B cell (primary cell): ENCODE measurements around the gene CCR5AS.
"Not testable (repeated sequence)": the region's sequence is repeated elsewhere in the genome, so short reads cannot be mapped to it uniquely, and the experiment has no call there.

Source experiments
- ATAC-seq: fragments of 200-7000 bp; cut with Tn5 transposase; one replicate; pipeline ENCODE4 v1.10.0; 2021; ENCODE audit warnings: low read depth, mild to moderate bottlenecking, moderate number of reproducible peaks, moderate library complexity
- CTCF ChIA-PET: fragments of 350-600 bp; sonication (Branson Sonifier 250); formaldehyde crosslinking; loops from one replicate; lab custom pipeline; 2021; ENCODE audit warnings: antibody characterized with exemption, inconsistent platforms; lab: Charles Lee
- POLR2A ChIA-PET: fragments of 350-600 bp; sonication (Branson Sonifier 250); formaldehyde crosslinking; loops from one replicate; lab custom pipeline; 2021; ENCODE audit warnings: antibody characterized with exemption; lab: Charles Lee
- DNase-seq: peaks from one replicate; pipeline ENCODE4 v3.0.0; 2013
- H2AFZ ChIP-seq: 2 replicates; pipeline ENCODE4 v1.6.1; 2012; ENCODE audit warnings: mild to moderate bottlenecking, low read depth, low read length; ENCODE audit not compliant: insufficient read depth, poor library complexity, severe bottlenecking
- H3K27ac ChIP-seq, 2 donors: 1 replicate in 1 of 2; 2 replicates in 1 of 2; pipeline ENCODE4 v1.5.1; 2012 to 2013; ENCODE audit warnings: low read length in 2 of 2, mild to moderate bottlenecking in 2 of 2, moderate library complexity in 1 of 2
- H3K27me3 ChIP-seq, 4 experiments: fragments of 200-600 bp in 1 of 4; sonication (generic) in 1 of 4; replicated peaks in 1 of 4; 1 replicate in 2 of 4; 2 replicates in 2 of 4; pipeline versions ENCODE4 v1.6.1 to v1.7.0; 2013 to 2016; ENCODE audit warnings: low read length in 3 of 4, mild to moderate bottlenecking in 2 of 4, mixed read lengths in 1 of 4, moderate library complexity in 1 of 4; ENCODE audit not compliant: insufficient read depth in 4 of 4, control insufficient read depth in 3 of 4; ENCODE audit errors: control extremely low read depth in 1 of 4
- H3K36me3 ChIP-seq, 2 experiments: replicated peaks in 1 of 2; 1 replicate in 1 of 2; 2 replicates in 1 of 2; pipeline versions ENCODE4 v1.6.1 to v1.7.1; 2013; ENCODE audit warnings: low read length in 1 of 2; ENCODE audit not compliant: insufficient read depth in 2 of 2, control insufficient read depth in 1 of 2; ENCODE audit errors: control extremely low read depth in 1 of 2, extremely low read depth in 1 of 2
- H3K4me1 ChIP-seq, 2 donors: fragments of 200-600 bp in 1 of 2; sonication (generic) in 1 of 2; 1 replicate in 1 of 2; 2 replicates in 1 of 2; pipeline versions ENCODE4 v1.5.1 to v1.6.1; 2013 to 2017; ENCODE audit warnings: low read length in 2 of 2; ENCODE audit not compliant: control insufficient read depth in 2 of 2, insufficient read depth in 2 of 2
- H3K4me2 ChIP-seq: replicated peaks from 2 replicates; pipeline ENCODE3; 2012; ENCODE audit warnings: mild to moderate bottlenecking, low read depth, low read length; ENCODE audit not compliant: poor library complexity, severe bottlenecking
- H3K4me3 ChIP-seq, 5 experiments: fragments of 200-600 bp in 1 of 5; sonication (generic) in 1 of 5; 1 replicate in 3 of 5; 2 replicates in 2 of 5; pipeline versions ENCODE4 v1.5.1 to v1.7.0; 2011 to 2016; ENCODE audit warnings: low read length in 4 of 5, mild to moderate bottlenecking in 4 of 5, low read depth in 2 of 5, control low read depth in 1 of 5, moderate library complexity in 1 of 5; ENCODE audit not compliant: insufficient read depth in 1 of 5; ENCODE audit errors: control extremely low read depth in 1 of 5, extremely low read depth in 1 of 5
- H3K79me2 ChIP-seq: fragments of 200-600 bp; sonication (generic); one replicate; pipeline ENCODE4 v1.6.0; 2016; ENCODE audit warnings: low read length; ENCODE audit not compliant: control insufficient read depth, insufficient read depth
- H3K9ac ChIP-seq: fragments of 200-600 bp; sonication (generic); 2 replicates; pipeline ENCODE4 v1.6.1; 2017; ENCODE audit warnings: mild to moderate bottlenecking, low read length, moderate library complexity
- H3K9me3 ChIP-seq, 3 donors: one replicate each; pipeline versions ENCODE4 v1.6.1 to v1.7.1; 2013; ENCODE audit warnings: low read length in 2 of 3; ENCODE audit not compliant: control insufficient read depth in 2 of 3, insufficient read depth in 1 of 3; ENCODE audit errors: control extremely low read depth in 1 of 3
- H4K20me1 ChIP-seq: 2 replicates; pipeline ENCODE4 v1.6.0; 2012; ENCODE audit warnings: mild to moderate bottlenecking, low read length; ENCODE audit not compliant: insufficient read depth, control insufficient read depth, poor library complexity, severe bottlenecking
- H3K27ac Mint-ChIP-seq: one replicate; pipeline ENCODE4 v1.8.0; 2021; ENCODE audit warnings: mixed read lengths
- H3K27me3 Mint-ChIP-seq: one replicate; pipeline ENCODE4 v1.8.0; 2021; ENCODE audit warnings: mixed read lengths
- H3K4me1 Mint-ChIP-seq: one replicate; pipeline ENCODE4 v1.8.0; 2021; ENCODE audit warnings: mixed read lengths
- H3K4me3 Mint-ChIP-seq: one replicate; pipeline ENCODE4 v1.8.0; 2021; ENCODE audit warnings: mixed read lengths
- H3K9me3 Mint-ChIP-seq: one replicate; pipeline ENCODE4 v1.8.0; 2022; ENCODE audit warnings: mixed read lengths; ENCODE audit not compliant: insufficient read depth
- EZH2 ChIP-seq: IDR thresholded peaks from 2 replicates; pipeline ENCODE4 v1.6.1; 2012; ENCODE audit warnings: borderline replicate concordance, low read depth, mild to moderate bottlenecking, moderate library complexity, low read length; ENCODE audit not compliant: insufficient read depth, poor library complexity, severe bottlenecking
- WGBS: methylation state at CpG from one replicate; pipeline ENCODE4 v1.1.5; 2013; ENCODE audit warnings: missing lambda C conversion rate; ENCODE audit not compliant: insufficient coverage; 5-methylcytosine and 5-hydroxymethylcytosine counted together
- intact Hi-C: fragments of 100-400 bp; cut with micrococcal nuclease; formaldehyde crosslinking; loops from one replicate; pipeline ENCODE4 v1.10.0; 2022
- TF ChIP-seq, protein P1 (sequence below): fragments of 200-600 bp; IDR thresholded peaks from one replicate; pipeline ENCODE4 v1.8.0; 2022; ENCODE audit warnings: antibody characterized with exemption, mild to moderate bottlenecking

CCR5AS gene

DNA sequence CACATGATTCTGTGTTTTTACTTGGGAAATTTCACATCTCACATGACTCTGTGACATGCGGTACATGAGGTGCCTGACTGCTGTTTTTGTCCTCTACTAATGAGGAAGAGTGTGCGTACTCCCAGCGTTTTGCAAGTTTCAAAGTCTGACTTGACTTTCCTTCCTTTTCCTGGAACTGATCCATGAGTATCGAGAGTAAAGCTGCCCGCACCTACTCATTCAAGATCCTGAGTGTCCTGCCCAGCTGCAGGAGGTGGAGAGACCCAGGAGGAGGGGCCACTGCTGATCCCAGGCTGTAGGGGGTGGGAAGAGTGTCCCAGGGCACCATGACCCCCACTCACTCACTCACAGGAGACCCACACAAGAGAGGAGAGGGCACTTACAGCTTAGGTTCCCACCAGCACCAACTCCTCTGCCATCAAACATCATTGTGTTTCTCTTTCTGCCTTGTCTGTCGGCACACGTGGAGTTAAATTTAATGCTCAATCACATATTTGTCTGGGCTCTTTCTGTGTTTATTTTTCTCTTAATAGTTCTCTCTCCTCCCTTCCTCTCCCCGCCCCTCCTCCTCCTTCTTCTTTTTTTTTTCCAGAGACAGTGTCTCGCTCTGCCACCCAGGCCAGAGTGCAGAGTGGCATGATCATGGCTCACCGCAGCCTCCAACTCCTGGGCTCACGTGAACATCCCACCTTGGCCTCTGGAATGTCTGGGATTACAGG is 1.4 kb downstream of the CCR5AS start:
- TF ChIP-seq EZH2 = no peak
- TF ChIP-seq, protein P1, sequence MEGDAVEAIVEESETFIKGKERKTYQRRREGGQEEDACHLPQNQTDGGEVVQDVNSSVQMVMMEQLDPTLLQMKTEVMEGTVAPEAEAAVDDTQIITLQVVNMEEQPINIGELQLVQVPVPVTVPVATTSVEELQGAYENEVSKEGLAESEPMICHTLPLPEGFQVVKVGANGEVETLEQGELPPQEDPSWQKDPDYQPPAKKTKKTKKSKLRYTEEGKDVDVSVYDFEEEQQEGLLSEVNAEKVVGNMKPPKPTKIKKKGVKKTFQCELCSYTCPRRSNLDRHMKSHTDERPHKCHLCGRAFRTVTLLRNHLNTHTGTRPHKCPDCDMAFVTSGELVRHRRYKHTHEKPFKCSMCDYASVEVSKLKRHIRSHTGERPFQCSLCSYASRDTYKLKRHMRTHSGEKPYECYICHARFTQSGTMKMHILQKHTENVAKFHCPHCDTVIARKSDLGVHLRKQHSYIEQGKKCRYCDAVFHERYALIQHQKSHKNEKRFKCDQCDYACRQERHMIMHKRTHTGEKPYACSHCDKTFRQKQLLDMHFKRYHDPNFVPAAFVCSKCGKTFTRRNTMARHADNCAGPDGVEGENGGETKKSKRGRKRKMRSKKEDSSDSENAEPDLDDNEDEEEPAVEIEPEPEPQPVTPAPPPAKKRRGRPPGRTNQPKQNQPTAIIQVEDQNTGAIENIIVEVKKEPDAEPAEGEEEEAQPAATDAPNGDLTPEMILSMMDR = no peak
- POLR2A ChIA-PET = interaction anchor here (2.1 kb wide), 1 partner anchor 22 kb away, joined by 7 read pairs; no protein-coding TSS in a partner anchor
- Histone ChIP-seq H3K27me3 (no peaks in the 10 kb centered on the region), H3K9me3 (peaks cover 0 to 5% (median 0%) of the 10 kb centered on the region in 3 donors), H3K4me3 (no peak overlapping the region), H3K36me3 (no peaks in the 10 kb centered on the region), H3K79me2 (no peaks in the 10 kb centered on the region), H3K4me2 (no peak overlapping the region), H3K9ac (no peak overlapping the region), H3K27ac (no peak overlapping the region), H2AFZ (no peak overlapping the region), H3K4me1 (peaks cover 27 to 30% of the 10 kb centered on the region in 2 donors), H4K20me1 (no peaks in the 10 kb centered on the region)
- Mint-ChIP-seq H3K27me3 (no peaks in the 10 kb centered on the region), H3K4me3 (no peak overlapping the region), H3K9me3 (peaks cover 3% of the 10 kb centered on the region), H3K4me1 (peaks cover 35% of the 10 kb centered on the region), H3K27ac (peak overlapping the region; percentile 26)
- ATAC-seq (no peak), DNase-seq (no peak)
- WGBS = 92% methylated on average over 6 of the region's 11 CpGs
- intact Hi-C loops = no loop called here
- CTCF ChIA-PET = interaction anchor here (1.5 kb wide), 1 partner anchor 84 kb away, joined by 4 read pairs; no protein-coding TSS in a partner anchor

DNA sequence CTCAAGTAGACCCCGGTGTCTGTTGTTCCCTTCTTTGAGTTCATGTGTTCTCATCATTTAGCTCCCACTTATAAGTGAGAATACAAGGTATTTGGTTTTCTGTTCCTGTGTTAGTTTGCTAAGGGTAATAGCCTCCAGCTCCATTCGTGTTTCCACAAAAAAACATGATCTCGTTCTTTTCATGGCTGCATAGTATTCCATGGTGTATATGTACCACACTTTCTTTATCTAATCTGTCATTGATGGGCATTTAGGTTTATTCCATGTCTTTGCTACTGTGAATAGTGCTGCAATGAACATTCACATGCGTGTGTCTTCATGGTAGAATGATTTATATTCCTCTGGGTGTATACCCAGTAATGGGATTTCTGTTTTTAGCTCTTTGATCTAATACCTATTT is 4.0 kb downstream of the CCR5AS start:
- H3K9me3 ChIP-seq, DNase-seq, H3K9ac ChIP-seq, intact Hi-C loops, H3K4me3 ChIP-seq, H3K27ac ChIP-seq, ATAC-seq, H3K9me3 Mint-ChIP-seq, CTCF ChIA-PET, H3K79me2 ChIP-seq, H3K27me3 Mint-ChIP-seq, H3K27ac Mint-ChIP-seq, H3K4me2 ChIP-seq, POLR2A ChIA-PET, H3K4me3 Mint-ChIP-seq, H4K20me1 ChIP-seq, H3K36me3 ChIP-seq, H2AFZ ChIP-seq, H3K27me3 ChIP-seq: not testable (repeated sequence)
- peaks cover 25% of the 10 kb centered on the region for H3K4me1 Mint-ChIP-seq
- 100% methylated on average over 1 of the region's 4 CpGs for WGBS
- H3K4me1 ChIP-seq = peaks cover 25 to 27% of the 10 kb centered on the region in 2 donors
